BLaER1 treated with 17β-estradiol and CSF1 and Interleukin-3, amounts not matched to agents 10 nM and 100 nM (cell line): ENCODE results near the gene KAT14.
"Not testable (repeated sequence)": the region's sequence is repeated elsewhere in the genome, so short reads cannot be mapped to it uniquely, and the experiment has no call there.

Experiments used
- H3K27ac ChIP-seq, 11 experiments: shearing (Covaris generic); formaldehyde crosslinking; 2 replicates each; pipeline ENCODE4 v1.8.1; 2022
- H3K27me3 ChIP-seq, 11 experiments: shearing (Covaris generic); formaldehyde crosslinking; 2 replicates each; pipeline ENCODE4 v1.8.1; 2022
- H3K36me3 ChIP-seq, 11 experiments: shearing (Covaris generic); formaldehyde crosslinking; 2 replicates each; pipeline ENCODE4 v1.8.1; 2022
- H3K4me1 ChIP-seq, 10 experiments: shearing (Covaris generic); formaldehyde crosslinking; 2 replicates each; pipeline ENCODE4 v1.8.1; 2022
- H3K4me2 ChIP-seq, 11 experiments: shearing (Covaris generic); formaldehyde crosslinking; 2 replicates each; pipeline ENCODE4 v1.8.1; 2022
- H3K4me3 ChIP-seq, 10 experiments: shearing (Covaris generic); formaldehyde crosslinking; 2 replicates each; pipeline ENCODE4 v1.8.1; 2022
- H3K9ac ChIP-seq, 11 experiments: shearing (Covaris generic); formaldehyde crosslinking; 2 replicates each; pipeline ENCODE4 v1.8.1; 2022
- H3K9me3 ChIP-seq, 11 experiments: shearing (Covaris generic); formaldehyde crosslinking; replicated peaks in 1 of 11; 2 replicates each; pipeline ENCODE4 v1.8.1; 2022
- H4K20me1 ChIP-seq, 11 experiments: shearing (Covaris generic); formaldehyde crosslinking; 2 replicates each; pipeline ENCODE4 v1.8.1; 2022
- Cebpa-rat ChIP-seq, 11 experiments: shearing (Covaris generic); IDR thresholded peaks; 2 replicates each; pipeline ENCODE4 v1.8.1; 2022

Gene KAT14

GRCh38 chr20:18101125-18101810 lies 36.4 kb upstream of the KAT14 start:
- H3K27ac ChIP-seq: no peak overlapping the region
- H4K20me1 ChIP-seq: no peaks in the 10 kb centered on the region
- H3K9ac ChIP-seq: no peak overlapping the region
- TF ChIP-seq Cebpa-rat (IDR thresholded peaks at IDR 0.05): no peak
- no peaks in the 10 kb centered on the region for H3K27me3 ChIP-seq
- H3K4me3 ChIP-seq: no peak overlapping the region
- 0 out of 22 replicates have a peak, but pooled peaks cover 0 to 4% (median 0%) of the 10 kb centered on the region in 11 experiments for H3K9me3 ChIP-seq
- H3K36me3 ChIP-seq: no peaks in the 10 kb centered on the region
- no peaks in the 10 kb centered on the region for H3K4me1 ChIP-seq
- no peak overlapping the region for H3K4me2 ChIP-seq

- H3K27me3 ChIP-seq: no peaks in the 10 kb centered on the region
- no peak overlapping the region for H3K27ac ChIP-seq
- H3K4me2 ChIP-seq: no peak overlapping the region
Measured at GRCh38 chr20:18103497-18103896, 34.2 kb upstream of the KAT14 start.

GRCh38 chr20:18108326-18108725 lies 29.3 kb upstream of the KAT14 start:
- no peak for TF ChIP-seq Cebpa-rat (IDR thresholded peaks at IDR 0.05)
- Histone ChIP-seq H3K9ac (no peak overlapping the region), H4K20me1 (no peaks in the 10 kb centered on the region)

More at GRCh38 chr20:18103497-18103896, 34.2 kb upstream of the KAT14 start:
- Histone ChIP-seq H3K36me3 (no peaks in the 10 kb centered on the region), H3K4me1 (no peaks in the 10 kb centered on the region), H3K9me3 (peaks cover 0 to 12% (median 6%) of the 10 kb centered on the region in 11 experiments; a peak in 6 of 22 replicates), H3K9ac (no peak overlapping the region), H3K4me3 (no peak overlapping the region), H4K20me1 (no peaks in the 10 kb centered on the region)
- no peak for TF ChIP-seq Cebpa-rat (IDR thresholded peaks at IDR 0.05)

GRCh38 chr20:18128574-18128973 lies 9.1 kb upstream of the KAT14 start:
- not testable (repeated sequence) for H3K9ac ChIP-seq, H3K4me1 ChIP-seq, H3K4me3 ChIP-seq, H3K36me3 ChIP-seq, H3K27me3 ChIP-seq, H4K20me1 ChIP-seq, H3K27ac ChIP-seq
- peak overlapping the region in 6 of 11 experiments; percentile 0 to 14 (median 6); a peak in 3 of 22 replicates for H3K4me2 ChIP-seq
- H3K9me3 ChIP-seq: peaks cover 0 to 19% (median 4%) of the 10 kb centered on the region in 11 experiments; a peak in 4 of 22 replicates

More at GRCh38 chr20:18108326-18108725, 29.3 kb upstream of the KAT14 start:
- H3K4me1 ChIP-seq: no peaks in the 10 kb centered on the region
- peaks cover 0 to 15% (median 7%) of the 10 kb centered on the region in 11 experiments; a peak in 7 of 22 replicates for H3K9me3 ChIP-seq
- H3K4me2 ChIP-seq: no peak overlapping the region
- H3K27ac ChIP-seq: no peak overlapping the region
- H3K36me3 ChIP-seq: no peaks in the 10 kb centered on the region
- H3K27me3 ChIP-seq: no peaks in the 10 kb centered on the region
- no peak overlapping the region for H3K4me3 ChIP-seq

GRCh38 chr20:18132663-18133062 lies 5.0 kb upstream of the KAT14 start:
- Histone ChIP-seq H3K4me2 (no peak overlapping the region), H3K36me3 (no peaks in the 10 kb centered on the region), H3K4me3 (no peak overlapping the region), H3K27me3 (no peaks in the 10 kb centered on the region), H3K9ac (no peak overlapping the region), H3K9me3 (peaks cover 0 to 9% (median 0%) of the 10 kb centered on the region in 11 experiments; a peak in 1 of 22 replicates), H4K20me1 (no peaks in the 10 kb centered on the region), H3K27ac (no peak overlapping the region), H3K4me1 (peaks cover 6 to 19% (median 12%) of the 10 kb centered on the region in 10 experiments)
- TF ChIP-seq Cebpa-rat (IDR thresholded peaks at IDR 0.05): no peak

- TF ChIP-seq Cebpa-rat (IDR thresholded peaks at IDR 0.05): no peak
- Histone ChIP-seq H3K9me3 (peaks cover 0 to 9% (median 0%) of the 10 kb centered on the region in 11 experiments; a peak in 1 of 22 replicates), H3K36me3 (no peaks in the 10 kb centered on the region), H3K4me3 (no peak overlapping the region), H3K27me3 (no peaks in the 10 kb centered on the region), H3K27ac (no peak overlapping the region), H3K4me2 (no peak overlapping the region), H3K9ac (no peak overlapping the region), H4K20me1 (no peaks in the 10 kb centered on the region; a peak in 1 of 22 replicates), H3K4me1 (peaks cover 9 to 15% (median 12%) of the 10 kb centered on the region in 10 experiments)
Measured at GRCh38 chr20:18133962-18134361, 3.7 kb upstream of the KAT14 start.

- H3K4me2 ChIP-seq: peak overlapping the region; percentile 84 to 97 (median 91)
- peak overlapping the region; percentile 82 to 95 (median 91) for H3K27ac ChIP-seq
- H3K4me3 ChIP-seq: peak overlapping the region; percentile 81 to 98 (median 90)
- H3K9ac ChIP-seq: peak overlapping the region; percentile 87 to 97 (median 91)
- H3K27me3 ChIP-seq: no peaks in the 10 kb centered on the region
- H3K9me3 ChIP-seq: no peaks in the 10 kb centered on the region
- no peak for TF ChIP-seq Cebpa-rat (IDR thresholded peaks at IDR 0.05)
- H3K36me3 ChIP-seq: peaks cover 12 to 30% (median 20%) of the 10 kb centered on the region in 11 experiments
- peaks cover 0 to 39% (median 6%) of the 10 kb centered on the region in 11 experiments; a peak in 7 of 22 replicates for H4K20me1 ChIP-seq
- H3K4me1 ChIP-seq: peaks cover 21 to 30% (median 24%) of the 10 kb centered on the region in 10 experiments
Measured at GRCh38 chr20:18138266-18138582, 561 bp downstream of the KAT14 start.

GRCh38 chr20:18138639-18139583 lies 1.2 kb downstream of the KAT14 start:
- H3K4me2 ChIP-seq: peak overlapping the region; percentile 84 to 97 (median 91)
- H3K27me3 ChIP-seq: no peaks in the 10 kb centered on the region
- H3K4me3 ChIP-seq: peak overlapping the region; percentile 81 to 98 (median 90)
- peak overlapping the region; percentile 82 to 95 (median 91) for H3K27ac ChIP-seq
- no peak for TF ChIP-seq Cebpa-rat (IDR thresholded peaks at IDR 0.05)
- peaks cover 19 to 37% (median 25%) of the 10 kb centered on the region in 11 experiments for H3K36me3 ChIP-seq
- H3K9me3 ChIP-seq: no peaks in the 10 kb centered on the region
- H3K4me1 ChIP-seq: peaks cover 21 to 30% (median 24%) of the 10 kb centered on the region in 10 experiments
- peak overlapping the region; percentile 87 to 97 (median 91) for H3K9ac ChIP-seq
- H4K20me1 ChIP-seq: peaks cover 0 to 44% (median 7%) of the 10 kb centered on the region in 11 experiments; a peak in 7 of 22 replicates

GRCh38 chr20:18139832-18140231 lies 2.2 kb downstream of the KAT14 start:
- peak overlapping the region in 6 of 10 experiments; percentile 88 to 98 (median 91); a peak in 5 of 20 replicates for H3K4me3 ChIP-seq
- H3K4me1 ChIP-seq: peaks cover 21 to 30% (median 24%) of the 10 kb centered on the region in 10 experiments
- no peak for TF ChIP-seq Cebpa-rat (IDR thresholded peaks at IDR 0.05)
- H3K27ac ChIP-seq: 0 out of 22 replicates have a peak overlapping the region, but pooled peaks of 1 of the 11 experiments have one; percentile 91
- H4K20me1 ChIP-seq: peaks cover 0 to 44% (median 7%) of the 10 kb centered on the region in 11 experiments; a peak in 7 of 22 replicates
- H3K9me3 ChIP-seq: no peaks in the 10 kb centered on the region
- H3K36me3 ChIP-seq: peaks cover 29 to 46% (median 34%) of the 10 kb centered on the region in 11 experiments
- peak overlapping the region; percentile 84 to 97 (median 91) for H3K4me2 ChIP-seq
- H3K27me3 ChIP-seq: no peaks in the 10 kb centered on the region
- peak overlapping the region in 6 of 11 experiments; percentile 9 to 93 (median 88); a peak in 7 of 22 replicates for H3K9ac ChIP-seq
